Astrocyte (in vitro differentiated cells and primary cell): Measurements from ENCODE around the gene TMA7.

Experiments used
- EZH2 ChIP-seq: IDR thresholded peaks from 2 replicates; pipeline ENCODE4 v1.6.1; 2012; ENCODE audit warnings: mild to moderate bottlenecking, low read length, inconsistent platforms; ENCODE audit not compliant: insufficient read depth
- TF ChIP-seq, protein P1 (sequence below): IDR thresholded peaks from 2 replicates; pipeline ENCODE4 v1.5.1; 2011; ENCODE audit warnings: low read depth, mild to moderate bottlenecking, inconsistent platforms, low read length, moderate library complexity; ENCODE audit not compliant: insufficient read depth

DNA sequence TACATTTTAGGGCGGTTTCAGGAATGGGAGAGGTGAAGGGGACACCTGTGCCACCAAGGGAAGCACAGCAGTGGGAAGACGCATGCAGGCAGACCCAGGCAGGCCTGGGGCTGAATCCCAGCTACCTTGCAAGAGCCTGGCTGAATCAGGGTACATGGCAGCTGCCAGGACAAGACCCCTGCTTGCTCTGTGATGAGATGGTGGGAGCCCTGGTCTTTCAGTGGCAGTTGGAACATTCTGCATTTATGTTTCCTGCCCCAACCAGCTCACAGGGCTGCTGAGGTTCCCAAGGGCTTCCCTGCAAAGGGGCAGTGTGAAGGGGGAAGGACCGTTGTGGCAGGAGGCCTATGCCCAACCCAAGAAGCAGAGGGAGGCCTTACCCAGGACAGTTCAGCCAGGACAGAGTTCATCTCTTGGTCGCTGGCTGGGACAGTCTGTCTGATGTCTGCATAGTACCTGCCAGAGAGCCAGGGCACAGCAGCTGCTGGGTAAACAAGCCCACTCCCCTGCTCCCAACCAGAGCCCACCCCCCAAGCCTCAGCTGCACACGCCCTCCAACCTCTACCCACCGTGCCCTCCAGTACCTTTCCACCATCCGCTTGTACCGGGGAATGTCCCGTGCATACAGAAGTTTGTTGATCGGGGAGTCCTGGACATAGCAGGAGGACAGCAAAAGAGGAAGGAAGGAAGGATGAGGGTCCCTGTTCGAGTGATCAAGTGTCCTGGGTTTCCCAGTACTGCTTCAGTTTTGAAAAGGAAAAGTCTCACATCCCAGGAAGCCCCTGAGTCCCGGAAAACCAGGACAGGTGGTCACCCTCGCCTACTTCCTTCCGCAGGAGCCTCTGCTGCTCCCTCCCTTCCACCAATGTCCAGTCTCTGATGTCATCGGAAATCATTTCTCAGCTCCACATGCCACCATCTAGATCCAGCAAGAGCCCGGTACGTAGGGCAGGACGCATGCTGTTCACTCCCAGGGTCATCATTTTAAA lies 33.3 kb upstream of the TMA7 start:
- TF ChIP-seq EZH2 = no peak
- TF ChIP-seq, protein P1, sequence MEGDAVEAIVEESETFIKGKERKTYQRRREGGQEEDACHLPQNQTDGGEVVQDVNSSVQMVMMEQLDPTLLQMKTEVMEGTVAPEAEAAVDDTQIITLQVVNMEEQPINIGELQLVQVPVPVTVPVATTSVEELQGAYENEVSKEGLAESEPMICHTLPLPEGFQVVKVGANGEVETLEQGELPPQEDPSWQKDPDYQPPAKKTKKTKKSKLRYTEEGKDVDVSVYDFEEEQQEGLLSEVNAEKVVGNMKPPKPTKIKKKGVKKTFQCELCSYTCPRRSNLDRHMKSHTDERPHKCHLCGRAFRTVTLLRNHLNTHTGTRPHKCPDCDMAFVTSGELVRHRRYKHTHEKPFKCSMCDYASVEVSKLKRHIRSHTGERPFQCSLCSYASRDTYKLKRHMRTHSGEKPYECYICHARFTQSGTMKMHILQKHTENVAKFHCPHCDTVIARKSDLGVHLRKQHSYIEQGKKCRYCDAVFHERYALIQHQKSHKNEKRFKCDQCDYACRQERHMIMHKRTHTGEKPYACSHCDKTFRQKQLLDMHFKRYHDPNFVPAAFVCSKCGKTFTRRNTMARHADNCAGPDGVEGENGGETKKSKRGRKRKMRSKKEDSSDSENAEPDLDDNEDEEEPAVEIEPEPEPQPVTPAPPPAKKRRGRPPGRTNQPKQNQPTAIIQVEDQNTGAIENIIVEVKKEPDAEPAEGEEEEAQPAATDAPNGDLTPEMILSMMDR = no peak
